Neural cell (in vitro differentiated cells): ENCODE measurements around the gene AKT1. TPM values are rescaled to one million over a fixed set of nuclear protein-coding genes. Genes with fewer than 3 reads are reported as not detected.

ENCODE experiments used
- H2AFZ ChIP-seq: fragments of 200-600, 300-800 bp; sonication (generic), shearing (Covaris generic); 2 replicates; pipeline ENCODE4 v1.6.0; 2014; ENCODE audit warnings: low read depth, mild to moderate bottlenecking, antibody characterized with exemption, low read length, moderate library complexity
- H3F3A ChIP-seq: fragments of 200-600 bp; shearing (Covaris generic); 2 replicates; pipeline ENCODE4 v1.6.1; 2016; ENCODE audit warnings: mild to moderate bottlenecking, moderate library complexity, mixed read lengths, antibody characterized with exemption, low read length; ENCODE audit not compliant: insufficient read depth, poor library complexity, severe bottlenecking
- H3K27ac ChIP-seq: fragments of 200-600, 300-800 bp; sonication (generic), shearing (Covaris generic); 2 replicates; pipeline ENCODE4 v1.5.1; 2014; ENCODE audit warnings: mild to moderate bottlenecking, low read length, moderate library complexity
- H3K27me3 ChIP-seq: fragments of 300-800, 200-600 bp; sonication (generic), shearing (Covaris generic); 2 replicates; pipeline ENCODE4 v1.6.0; 2014; ENCODE audit warnings: mild to moderate bottlenecking, low read depth, low read length, moderate library complexity; ENCODE audit not compliant: insufficient read depth
- H3K36me3 ChIP-seq: fragments of 300-800, 200-600 bp; sonication (generic), shearing (Covaris generic); 2 replicates; pipeline ENCODE4 v1.5.1; 2014; ENCODE audit warnings: mild to moderate bottlenecking, antibody characterized with exemption, low read length, moderate library complexity; ENCODE audit not compliant: insufficient read depth
- H3K4me2 ChIP-seq: fragments of 300-800, 200-600 bp; sonication (generic), shearing (Covaris generic); 2 replicates; pipeline ENCODE4 v1.6.0; 2014; ENCODE audit warnings: mild to moderate bottlenecking, low read length
- H3K4me3 ChIP-seq: fragments of 300-800, 200-600 bp; sonication (generic), shearing (Covaris generic); 2 replicates; pipeline ENCODE4 v1.5.1; 2014; ENCODE audit warnings: mild to moderate bottlenecking, low read length, moderate library complexity
- H3K79me2 ChIP-seq: fragments of 200-600 bp; shearing (Covaris generic); replicated peaks from 2 replicates; pipeline ENCODE4 v1.6.0; 2014; ENCODE audit warnings: mild to moderate bottlenecking, low read length, moderate library complexity; ENCODE audit not compliant: insufficient read depth
- H3K9ac ChIP-seq: fragments of 300-800, 200-600 bp; sonication (generic), shearing (Covaris generic); 2 replicates; pipeline ENCODE4 v1.6.1; 2016; ENCODE audit warnings: mild to moderate bottlenecking, low read length, mixed read lengths
- H3K9me2 ChIP-seq: fragments of 200-600 bp; shearing (Covaris generic); 2 replicates; pipeline ENCODE4 v1.6.1; 2016; ENCODE audit warnings: mild to moderate bottlenecking, low read length, mixed read lengths; ENCODE audit not compliant: insufficient read depth
- H3K9me3 ChIP-seq: fragments of 200-600, 300-800 bp; sonication (generic), shearing (Covaris generic); 2 replicates; pipeline ENCODE4 v1.6.1; 2016; ENCODE audit warnings: mild to moderate bottlenecking, mixed run types, low read length, moderate library complexity, mixed read lengths
- H4K20me1 ChIP-seq: fragments of 200-600 bp; shearing (Covaris generic); 2 replicates; pipeline ENCODE4 v1.6.1; 2016; ENCODE audit warnings: mild to moderate bottlenecking, mixed run types; ENCODE audit not compliant: insufficient read depth
- CTCF ChIP-seq: fragments of 450-650 bp; IDR thresholded peaks from 2 replicates; pipeline ENCODE4 v1.5.1; 2014; ENCODE audit warnings: antibody characterized with exemption, mild to moderate bottlenecking, moderate library complexity; ENCODE audit not compliant: poor library complexity, severe bottlenecking
- EP300 ChIP-seq: fragments of 450-650 bp; conservative IDR thresholded peaks from 2 replicates; pipeline ENCODE4 v1.6.1; 2014; ENCODE audit warnings: antibody characterized with exemption, mild to moderate bottlenecking, moderate library complexity; ENCODE audit not compliant: poor library complexity, severe bottlenecking
- EZH2 ChIP-seq: fragments of 200-600, 300-800 bp; shearing (Covaris generic), sonication (generic); IDR thresholded peaks from 2 replicates; pipeline ENCODE4 v1.6.1; 2014; ENCODE audit warnings: antibody characterized with exemption, low read length, borderline replicate concordance, mild to moderate bottlenecking; ENCODE audit not compliant: insufficient read depth, poor library complexity, severe bottlenecking
- MXI1 ChIP-seq: fragments of 450-650 bp; conservative IDR thresholded peaks from 2 replicates; pipeline ENCODE4 v1.6.1; 2014; ENCODE audit warnings: antibody characterized with exemption, mild to moderate bottlenecking; ENCODE audit not compliant: poor library complexity, severe bottlenecking
- POLR2AphosphoS5 ChIP-seq: IDR thresholded peaks from 2 replicates; pipeline ENCODE4 v1.6.1; 2012
- RAD21 ChIP-seq: fragments of 450-650 bp; conservative IDR thresholded peaks from 2 replicates; pipeline ENCODE4 v1.6.1; 2014; ENCODE audit warnings: antibody characterized with exemption, mild to moderate bottlenecking, moderate library complexity
- REST ChIP-seq: IDR thresholded peaks from 2 replicates; pipeline ENCODE4 v1.6.1; 2012; ENCODE audit warnings: borderline replicate concordance
- SMC3 ChIP-seq: fragments of 450-650 bp; conservative IDR thresholded peaks from 2 replicates; pipeline ENCODE4 v1.6.1; 2014; ENCODE audit warnings: antibody characterized with exemption, mild to moderate bottlenecking, moderate library complexity; ENCODE audit not compliant: poor library complexity
- TAF1 ChIP-seq: IDR thresholded peaks from 2 replicates; pipeline ENCODE4 v1.6.1; 2012; ENCODE audit warnings: low read depth
- polyA plus RNA-seq: library from polyadenylated mRNA; depleted of rRNA; stranded (reverse); fragments of >200 nt; gene quantifications from 2 replicates; pipeline ENCODE4 v1.2.3, GENCODE V29; 2014

AKT1 gene
- polyA plus RNA-seq, 1 donor from 2014 or later: 159 TPM

- no peaks in the 10 kb centered on the region for H4K20me1 ChIP-seq
- H3K4me3 ChIP-seq: no peak overlapping the region
- H3K9me3 ChIP-seq: no peaks in the 10 kb centered on the region
- no peaks in the 10 kb centered on the region for H3K79me2 ChIP-seq
- no peaks in the 10 kb centered on the region for H3K36me3 ChIP-seq
- no peak overlapping the region for H2AFZ ChIP-seq
- H3K27ac ChIP-seq: no peak overlapping the region
- no peak overlapping the region for H3K9ac ChIP-seq
- no peaks in the 10 kb centered on the region for H3K27me3 ChIP-seq
- TF ChIP-seq RAD21 (no peak), EZH2 (no peak), TAF1 (no peak), SMC3 (no peak), CTCF (no peak), EP300 (no peak), POLR2AphosphoS5 (no peak), REST (no peak), MXI1 (no peak)
- H3K9me2 ChIP-seq: no peaks in the 10 kb centered on the region
- no peaks in the 10 kb centered on the region for H3F3A ChIP-seq
- no peak overlapping the region for H3K4me2 ChIP-seq
Measured at GRCh38 chr14:104776961-104777807, 18.4 kb downstream of the AKT1 start.

GRCh38 chr14:104776481-104776880 is 19.1 kb downstream of the AKT1 start:
- H3K9me3 ChIP-seq: no peaks in the 10 kb centered on the region
- no peak overlapping the region for H3K4me2 ChIP-seq
- H2AFZ ChIP-seq: no peak overlapping the region
- H4K20me1 ChIP-seq: no peaks in the 10 kb centered on the region
- peaks cover under 1% of the 10 kb centered on the region for H3K36me3 ChIP-seq
- no peak overlapping the region for H3K9ac ChIP-seq
- TF ChIP-seq CTCF (no peak), REST (no peak), POLR2AphosphoS5 (no peak), EZH2 (no peak), MXI1 (no peak), RAD21 (no peak), TAF1 (no peak), SMC3 (no peak), EP300 (no peak)
- no peaks in the 10 kb centered on the region for H3K9me2 ChIP-seq
- H3K4me3 ChIP-seq: no peak overlapping the region
- no peaks in the 10 kb centered on the region for H3F3A ChIP-seq
- H3K27me3 ChIP-seq: no peaks in the 10 kb centered on the region
- no peak overlapping the region for H3K27ac ChIP-seq
- no peaks in the 10 kb centered on the region for H3K79me2 ChIP-seq
